LNCAP (cell line): ENCODE measurements around the gene PTPRM.

Source experiments
- CTCF ChIP-seq: fragments of 450-650 bp; IDR thresholded peaks from 2 replicates; pipeline ENCODE4 v1.5.1; 2017; ENCODE audit warnings: mild to moderate bottlenecking

The PTPRM gene

GRCh38 chr18:8349608-8350323 is 782.6 kb downstream of the PTPRM start:
- TF ChIP-seq CTCF: no peak

GRCh38 chr18:8350628-8351027 is 783.5 kb downstream of the PTPRM start:
- TF ChIP-seq CTCF: no peak

- TF ChIP-seq CTCF: no peak
Observed at GRCh38 chr18:8351161-8351560, 784.0 kb downstream of the PTPRM start.

- no peak for TF ChIP-seq CTCF
Observed at GRCh38 chr18:8354304-8354703, 787.2 kb downstream of the PTPRM start.

- TF ChIP-seq CTCF: no peak
Observed at GRCh38 chr18:8356001-8356400, 788.9 kb downstream of the PTPRM start.

- no peak for TF ChIP-seq CTCF
Observed at GRCh38 chr18:8357320-8357719, 790.2 kb downstream of the PTPRM start.

GRCh38 chr18:8358033-8358765 is 791.1 kb downstream of the PTPRM start:
- TF ChIP-seq CTCF: no peak
